Measurements from ENCODE around the gene MAN1C1. TPM values are rescaled to one million over a fixed set of nuclear protein-coding genes. Genes with fewer than 3 reads are reported as not detected.

Gene MAN1C1
- total and polyA plus RNA-seq, 2 donors from 2014 or later = 31.7 to 65.5 TPM

- no peaks in the 10 kb centered on the region for H3K9me3 ChIP-seq (ENCODE audit: control insufficient read depth in 2 of 3, insufficient read depth in 1 of 3, low read length in 3 of 3)
Measured at GRCh38 chr1:25570798-25571521, 45.6 kb upstream of the MAN1C1 start.

DNA sequence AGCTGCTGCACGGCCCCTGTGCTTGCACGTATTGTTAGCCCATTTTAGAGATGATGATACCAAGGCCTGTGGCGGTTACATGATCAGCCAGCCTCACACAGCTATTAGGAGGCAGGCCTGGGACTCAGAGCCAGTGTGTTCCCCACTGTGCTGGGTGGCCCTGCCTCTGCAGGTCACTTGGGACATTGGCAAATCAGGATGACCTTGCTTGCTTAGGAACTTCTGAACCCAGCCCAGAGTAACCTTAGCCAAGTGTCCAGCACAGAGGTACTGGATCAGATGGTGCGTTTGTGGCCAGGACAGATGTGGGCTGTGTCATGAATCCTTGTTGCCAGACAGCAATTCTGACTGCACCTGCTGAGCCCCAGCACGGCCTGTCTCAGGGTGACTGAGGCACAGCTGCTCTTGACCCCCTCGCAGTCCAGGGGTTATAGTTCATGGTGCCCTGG is 45.0 kb upstream of the MAN1C1 start:
- FAIRE-seq (no peak), DNase-seq (peak in 1 of 5 donors; percentile 36)
- Histone ChIP-seq H3K36me3 (ENCODE audit: control insufficient read depth in 2 of 3, insufficient read depth in 3 of 3, low read length in 3 of 3) (peaks cover 0 to 3% (median 0%) of the 10 kb centered on the region in 3 donors), H3K9ac (ENCODE audit: low read length in 3 of 3) (no peak overlapping the region), H3K27ac (ENCODE audit: low read depth in 2 of 2, low read length in 2 of 2) (no peak overlapping the region), H3K27me3 (ENCODE audit: control insufficient read depth, insufficient read depth, low read length) (no peaks in the 10 kb centered on the region), H3K4me3 (ENCODE audit: low read length in 3 of 3) (no peak overlapping the region), H3K4me1 (ENCODE audit: control insufficient read depth in 2 of 3, insufficient read depth in 2 of 3, low read depth in 1 of 3, low read length in 3 of 3) (peaks cover 2 to 15% (median 6%) of the 10 kb centered on the region in 3 donors), H3K9me3 (ENCODE audit: control insufficient read depth in 2 of 3, insufficient read depth in 1 of 3, low read length in 3 of 3) (no peaks in the 10 kb centered on the region)
- TF ChIP-seq, protein P1, sequence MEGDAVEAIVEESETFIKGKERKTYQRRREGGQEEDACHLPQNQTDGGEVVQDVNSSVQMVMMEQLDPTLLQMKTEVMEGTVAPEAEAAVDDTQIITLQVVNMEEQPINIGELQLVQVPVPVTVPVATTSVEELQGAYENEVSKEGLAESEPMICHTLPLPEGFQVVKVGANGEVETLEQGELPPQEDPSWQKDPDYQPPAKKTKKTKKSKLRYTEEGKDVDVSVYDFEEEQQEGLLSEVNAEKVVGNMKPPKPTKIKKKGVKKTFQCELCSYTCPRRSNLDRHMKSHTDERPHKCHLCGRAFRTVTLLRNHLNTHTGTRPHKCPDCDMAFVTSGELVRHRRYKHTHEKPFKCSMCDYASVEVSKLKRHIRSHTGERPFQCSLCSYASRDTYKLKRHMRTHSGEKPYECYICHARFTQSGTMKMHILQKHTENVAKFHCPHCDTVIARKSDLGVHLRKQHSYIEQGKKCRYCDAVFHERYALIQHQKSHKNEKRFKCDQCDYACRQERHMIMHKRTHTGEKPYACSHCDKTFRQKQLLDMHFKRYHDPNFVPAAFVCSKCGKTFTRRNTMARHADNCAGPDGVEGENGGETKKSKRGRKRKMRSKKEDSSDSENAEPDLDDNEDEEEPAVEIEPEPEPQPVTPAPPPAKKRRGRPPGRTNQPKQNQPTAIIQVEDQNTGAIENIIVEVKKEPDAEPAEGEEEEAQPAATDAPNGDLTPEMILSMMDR (IDR thresholded peaks at IDR 0.05; ENCODE audit: borderline replicate concordance, extremely low read depth, insufficient read depth) = no peak
- intact Hi-C loops (cut with DNase I) = no loop called here

More at GRCh38 chr1:25570798-25571521, 45.6 kb upstream of the MAN1C1 start:
- Histone ChIP-seq H3K27ac (ENCODE audit: low read depth in 2 of 2, low read length in 2 of 2) (no peak overlapping the region), H3K27me3 (ENCODE audit: control insufficient read depth, insufficient read depth, low read length) (no peaks in the 10 kb centered on the region), H3K9ac (ENCODE audit: low read length in 3 of 3) (no peak overlapping the region), H3K4me1 (ENCODE audit: control insufficient read depth in 2 of 3, insufficient read depth in 2 of 3, low read depth in 1 of 3, low read length in 3 of 3) (peaks cover 2 to 17% (median 6%) of the 10 kb centered on the region in 3 donors), H3K36me3 (ENCODE audit: control insufficient read depth in 2 of 3, insufficient read depth in 3 of 3, low read length in 3 of 3) (peaks cover 0 to 3% (median 0%) of the 10 kb centered on the region in 3 donors), H3K4me3 (ENCODE audit: low read length in 3 of 3) (no peak overlapping the region)
- DNase-seq = peak in 1 of 5 donors; percentile 64
- no peak for FAIRE-seq
- intact Hi-C loops (cut with DNase I) = no loop called here
- TF ChIP-seq, protein P1 (IDR thresholded peaks at IDR 0.05; ENCODE audit: borderline replicate concordance, extremely low read depth, insufficient read depth) = no peak

DNA sequence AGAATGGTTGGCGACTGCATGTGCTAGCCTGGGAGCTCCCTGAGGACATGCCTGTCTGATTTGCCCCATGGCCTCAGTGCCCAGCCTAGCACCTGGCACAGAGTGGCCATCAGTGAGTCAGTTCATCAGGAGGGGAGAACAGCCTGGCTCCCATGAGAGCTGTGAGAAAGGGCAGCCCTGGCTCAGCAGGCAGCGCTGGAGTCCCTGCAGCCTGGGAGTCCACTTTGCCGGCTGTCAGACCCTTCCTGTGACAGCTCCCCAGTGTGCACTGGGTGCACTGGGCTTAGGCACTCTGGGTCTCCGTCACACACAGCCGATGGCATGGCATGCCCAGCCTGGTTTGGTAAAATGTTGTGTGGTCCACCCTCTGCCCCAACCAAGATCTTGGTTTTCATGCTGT is 44.5 kb upstream of the MAN1C1 start:
- Histone ChIP-seq H3K9me3 (ENCODE audit: control insufficient read depth in 2 of 3, insufficient read depth in 1 of 3, low read length in 3 of 3) (no peaks in the 10 kb centered on the region), H3K36me3 (ENCODE audit: control insufficient read depth in 2 of 3, insufficient read depth in 3 of 3, low read length in 3 of 3) (peaks cover 0 to 2% (median 0%) of the 10 kb centered on the region in 3 donors), H3K9ac (ENCODE audit: low read length in 3 of 3) (no peak overlapping the region), H3K27ac (ENCODE audit: low read depth in 2 of 2, low read length in 2 of 2) (no peak overlapping the region), H3K27me3 (ENCODE audit: control insufficient read depth, insufficient read depth, low read length) (no peaks in the 10 kb centered on the region), H3K4me3 (ENCODE audit: low read length in 3 of 3) (no peak overlapping the region), H3K4me1 (ENCODE audit: control insufficient read depth in 2 of 3, insufficient read depth in 2 of 3, low read depth in 1 of 3, low read length in 3 of 3) (peaks cover under 1 to 15% (median 6%) of the 10 kb centered on the region in 3 donors)
- DNase-seq (peak in 1 of 5 donors; percentile 54), FAIRE-seq (no peak)
- TF ChIP-seq, protein P1 (IDR thresholded peaks at IDR 0.05; ENCODE audit: borderline replicate concordance, extremely low read depth, insufficient read depth) = no peak
- intact Hi-C loops (cut with DNase I) = no loop called here

All from kidney (tissue), 14 donors.